Breast epithelium (tissue), 3 donors: ENCODE data around the gene CRTC3.

Source experiments
- CTCF ChIP-seq, 3 donors: fragments of 450-650 bp; IDR thresholded peaks; one replicate each; pipeline ENCODE4 v1.5.1; 2016 to 2017; ENCODE audit warnings: antibody characterized with exemption in 3 of 3, mild to moderate bottlenecking in 3 of 3, moderate library complexity in 3 of 3
- POLR2A ChIP-seq: fragments of 450-650 bp; IDR thresholded peaks from one replicate; pipeline ENCODE4 v1.6.1; 2016; ENCODE audit warnings: antibody characterized with exemption, mild to moderate bottlenecking, moderate library complexity

DNA sequence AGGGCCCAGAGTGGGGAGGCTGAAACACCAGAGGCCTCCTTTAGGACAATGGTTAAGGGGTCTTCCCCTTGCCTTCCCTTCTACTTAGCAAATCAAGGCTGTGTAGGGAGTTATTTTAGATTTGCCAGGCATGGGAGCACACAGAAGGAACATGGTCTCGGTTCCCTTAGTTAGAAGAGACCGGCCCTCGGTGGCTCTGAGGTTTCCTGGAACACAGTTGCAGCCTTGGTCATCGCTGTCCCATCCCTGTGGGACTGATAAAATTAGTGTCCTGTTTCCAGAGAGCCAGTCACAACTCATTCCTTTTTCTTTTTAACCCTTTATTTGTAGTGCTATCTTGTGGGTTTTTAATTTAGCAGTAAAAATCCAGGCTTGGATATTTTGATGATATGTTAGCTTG lies 81.4 kb downstream of the CRTC3 start:
- TF ChIP-seq CTCF (IDR thresholded peaks at IDR 0.05) (no peak), POLR2A (no peak)
